Osteocyte (in vitro differentiated cells): Measurements from ENCODE around the gene CHST15. TPM values are rescaled to one million over a fixed set of nuclear protein-coding genes. Genes with fewer than 3 reads are reported as not detected.

Experiments
- DNase-seq: peaks from one replicate; pipeline ENCODE4 v3.0.0; 2021; ENCODE audit warnings: mixed read lengths; ENCODE audit not compliant: unreplicated experiment; ENCODE audit errors: extremely low spot score
- H3K27ac Mint-ChIP-seq: one replicate; pipeline ENCODE4 v1.8.0; 2021; ENCODE audit warnings: mild to moderate bottlenecking, mixed read lengths; ENCODE audit not compliant: unreplicated experiment
- H3K27me3 Mint-ChIP-seq: one replicate; pipeline ENCODE4 v1.8.0; 2021; ENCODE audit warnings: mixed read lengths; ENCODE audit not compliant: unreplicated experiment
- H3K36me3 Mint-ChIP-seq: one replicate; pipeline ENCODE4 v1.8.0; 2021; ENCODE audit warnings: mixed read lengths; ENCODE audit not compliant: unreplicated experiment
- H3K4me1 Mint-ChIP-seq: one replicate; pipeline ENCODE4 v1.8.0; 2021; ENCODE audit warnings: mixed read lengths; ENCODE audit not compliant: unreplicated experiment
- H3K4me3 Mint-ChIP-seq: one replicate; pipeline ENCODE4 v1.8.0; 2021; ENCODE audit warnings: mild to moderate bottlenecking, moderate library complexity, mixed read lengths; ENCODE audit not compliant: unreplicated experiment
- H3K9me3 Mint-ChIP-seq: one replicate; pipeline ENCODE4 v1.8.0; 2021; ENCODE audit warnings: mixed read lengths; ENCODE audit not compliant: unreplicated experiment
- CTCF ChIP-seq: fragments of 200-600 bp; sonication (generic); IDR thresholded peaks from 2 replicates; pipeline ENCODE4 v1.5.0; 2021; ENCODE audit warnings: antibody characterized with exemption, mild to moderate bottlenecking, moderate library complexity
- total RNA-seq: library from RNA; stranded (reverse); gene quantifications from 2 replicates; pipeline ENCODE4 v1.2.1, GENCODE V29; 2021

CHST15 gene
- total RNA-seq, 1 donor from 2014 or later = 66.3 TPM

- Mint-ChIP-seq H3K27ac (no peak overlapping the region), H3K36me3 (peaks cover 12% of the 10 kb centered on the region), H3K4me3 (no peak overlapping the region), H3K4me1 (peaks cover 79% of the 10 kb centered on the region), H3K27me3 (no peaks in the 10 kb centered on the region), H3K9me3 (no peaks in the 10 kb centered on the region)
- TF ChIP-seq CTCF = no peak
- no peak for DNase-seq
Observed at GRCh38 chr10:124087672-124088634, 5.4 kb downstream of the CHST15 start.

- DNase-seq = no peak
- no peaks in the 10 kb centered on the region for H3K9me3 Mint-ChIP-seq
- no peak for TF ChIP-seq CTCF
- peaks cover 79% of the 10 kb centered on the region for H3K4me1 Mint-ChIP-seq
- H3K4me3 Mint-ChIP-seq = no peak overlapping the region
- no peak overlapping the region for H3K27ac Mint-ChIP-seq
- no peaks in the 10 kb centered on the region for H3K27me3 Mint-ChIP-seq
- peaks cover 19% of the 10 kb centered on the region for H3K36me3 Mint-ChIP-seq
Observed at GRCh38 chr10:124086787-124087671, 6.4 kb downstream of the CHST15 start.

GRCh38 chr10:124086097-124086710, 7.2 kb downstream of the CHST15 start:
- no peaks in the 10 kb centered on the region for H3K27me3 Mint-ChIP-seq
- no peak for DNase-seq
- TF ChIP-seq CTCF = no peak
- peaks cover 75% of the 10 kb centered on the region for H3K4me1 Mint-ChIP-seq
- H3K9me3 Mint-ChIP-seq = no peaks in the 10 kb centered on the region
- no peak overlapping the region for H3K4me3 Mint-ChIP-seq
- H3K27ac Mint-ChIP-seq = no peak overlapping the region
- H3K36me3 Mint-ChIP-seq = peaks cover 19% of the 10 kb centered on the region

GRCh38 chr10:124085680-124086079, 7.7 kb downstream of the CHST15 start:
- Mint-ChIP-seq H3K27me3 (no peaks in the 10 kb centered on the region), H3K4me3 (peak overlapping the region; percentile 23), H3K4me1 (peaks cover 70% of the 10 kb centered on the region), H3K9me3 (no peaks in the 10 kb centered on the region), H3K27ac (peak overlapping the region; percentile 64), H3K36me3 (peaks cover 19% of the 10 kb centered on the region)
- TF ChIP-seq CTCF = no peak
- DNase-seq = no peak
